Measurements from ENCODE around the gene PQBP1. TPM values are rescaled to one million over a fixed set of nuclear protein-coding genes. Genes with fewer than 3 reads are reported as not detected.
A peak's percentile ranks its signal among the peaks of the same experiment; 100 is the strongest.
"Not testable (repeated sequence)": the region's sequence is repeated elsewhere in the genome, so short reads cannot be mapped to it uniquely, and the experiment has no call there.

The PQBP1 gene
- polyA plus RNA-seq (ENCODE audit: low read depth in 6 of 6) = 100 to 1,000 TPM in 1 of 6 donors, 10 to 100 TPM in 5; 56.8 to 101 (median 83.6) TPM

- Mint-ChIP-seq H3K4me3 (peak within 1 kb of the TSS; percentile 78 to 94 (median 92)), H3K36me3 (peaks cover 0 to 7% of the 10 kb centered on the region in 2 donors), H3K9me3 (no peaks in the 10 kb centered on the region), H3K27me3 (no peaks in the 10 kb centered on the region), H3K4me1 (peaks cover 10 to 28% (median 17%) of the 10 kb centered on the region in 3 donors), H3K27ac (peak within 1 kb of the TSS; percentile 93 to 99 (median 96))
- peak; percentile 89 for DNase-seq
- ATAC-seq (ENCODE audit: low read depth in 2 of 2) = peak; percentile 83 to 87
These were observed at the start of gene PQBP1, which contains the start of gene TIMM17B for GRCh38 chrX:48897625-48898306. Gene PQBP1 (plus strand): TSS chrX:48897930. CDS start chrX:48898510, 580 bp downstream. Gene TIMM17B (minus strand): TSS chrX:48897768. CDS start chrX:48897749, 19 bp downstream.

GRCh38 chrX:48848847-48849246, 48.9 kb upstream of the PQBP1 start:
- Mint-ChIP-seq H3K36me3 (peaks cover 0 to 8% of the 10 kb centered on the region in 2 donors), H3K9me3 (peaks cover 0 to 14% (median 0%) of the 10 kb centered on the region in 7 donors), H3K27me3 (peaks cover 0 to 11% (median 6%) of the 10 kb centered on the region in 3 donors), H3K4me3 (no peak overlapping the region), H3K4me1 (no peaks in the 10 kb centered on the region), H3K27ac (no peak overlapping the region)
- no peak for DNase-seq
- no peak for ATAC-seq (ENCODE audit: low read depth in 2 of 2)

GRCh38 chrX:48852857-48853256, 44.9 kb upstream of the PQBP1 start:
- Mint-ChIP-seq H3K4me1 (peaks cover 0 to 7% (median 0%) of the 10 kb centered on the region in 3 donors), H3K36me3 (peaks cover 0 to 8% of the 10 kb centered on the region in 2 donors), H3K27ac (no peak overlapping the region), H3K9me3 (peaks cover 0 to 12% (median 0%) of the 10 kb centered on the region in 7 donors), H3K4me3 (no peak overlapping the region), H3K27me3 (peaks cover 5 to 21% (median 16%) of the 10 kb centered on the region in 3 donors)
- no peak for ATAC-seq (ENCODE audit: low read depth in 2 of 2)
- no peak for DNase-seq

- DNase-seq; ATAC-seq (ENCODE audit: low read depth in 2 of 2); H3K4me3 Mint-ChIP-seq; H3K4me1 Mint-ChIP-seq; H3K36me3 Mint-ChIP-seq: not testable (repeated sequence)
- Mint-ChIP-seq H3K9me3 (peaks cover 0 to 12% (median 0%) of the 10 kb centered on the region in 7 donors), H3K27ac (peak overlapping the region in 1 of 6 donors; percentile 30), H3K27me3 (peaks cover 5 to 21% (median 16%) of the 10 kb centered on the region in 3 donors)
These were observed 44.2 kb upstream of the PQBP1 start for GRCh38 chrX:48853494-48853893.

GRCh38 chrX:48854121-48854804, 43.5 kb upstream of the PQBP1 start:
- H3K27me3 Mint-ChIP-seq = peaks cover 5 to 21% (median 16%) of the 10 kb centered on the region in 3 donors
- H3K27ac Mint-ChIP-seq = peak overlapping the region in 1 of 6 donors; percentile 45
- not testable (repeated sequence) for H3K36me3 Mint-ChIP-seq; ATAC-seq (ENCODE audit: low read depth in 2 of 2); DNase-seq; H3K4me3 Mint-ChIP-seq; H3K4me1 Mint-ChIP-seq
- H3K9me3 Mint-ChIP-seq = peaks cover 0 to 12% (median 0%) of the 10 kb centered on the region in 7 donors

GRCh38 chrX:48854898-48855297, 42.8 kb upstream of the PQBP1 start:
- DNase-seq (no peak), ATAC-seq (ENCODE audit: low read depth in 2 of 2) (no peak)
- H3K4me1 Mint-ChIP-seq = peaks cover 0 to 7% (median 0%) of the 10 kb centered on the region in 3 donors
- H3K36me3 Mint-ChIP-seq = peaks cover 0 to 8% of the 10 kb centered on the region in 2 donors
- H3K4me3 Mint-ChIP-seq = no peak overlapping the region
- no peak overlapping the region for H3K27ac Mint-ChIP-seq
- H3K9me3 Mint-ChIP-seq = peaks cover 0 to 12% (median 0%) of the 10 kb centered on the region in 7 donors
- H3K27me3 Mint-ChIP-seq = peaks cover 5 to 21% (median 16%) of the 10 kb centered on the region in 3 donors

- peaks cover 0 to 2% (median 0%) of the 10 kb centered on the region in 7 donors for H3K9me3 Mint-ChIP-seq
- H3K27ac Mint-ChIP-seq = no peak overlapping the region
- H3K4me1 Mint-ChIP-seq = no peaks in the 10 kb centered on the region
- no peak for DNase-seq
- H3K4me3 Mint-ChIP-seq = no peak overlapping the region
- no peak for ATAC-seq (ENCODE audit: low read depth in 2 of 2)
- H3K27me3 Mint-ChIP-seq = peaks cover 0 to 23% (median 0%) of the 10 kb centered on the region in 3 donors
- no peaks in the 10 kb centered on the region for H3K36me3 Mint-ChIP-seq
These were observed 33.5 kb upstream of the PQBP1 start for GRCh38 chrX:48864210-48864609.

GRCh38 chrX:48872017-48872416, 25.7 kb upstream of the PQBP1 start:
- not testable (repeated sequence) for H3K27ac Mint-ChIP-seq; DNase-seq; H3K27me3 Mint-ChIP-seq; H3K4me3 Mint-ChIP-seq; ATAC-seq (ENCODE audit: low read depth in 2 of 2); H3K4me1 Mint-ChIP-seq; H3K9me3 Mint-ChIP-seq; H3K36me3 Mint-ChIP-seq

GRCh38 chrX:48876944-48877343, 20.8 kb upstream of the PQBP1 start:
- not testable (repeated sequence) for H3K27ac Mint-ChIP-seq; H3K4me1 Mint-ChIP-seq; DNase-seq; H3K4me3 Mint-ChIP-seq; H3K36me3 Mint-ChIP-seq; H3K27me3 Mint-ChIP-seq; ATAC-seq (ENCODE audit: low read depth in 2 of 2); H3K9me3 Mint-ChIP-seq

- no peaks in the 10 kb centered on the region for H3K36me3 Mint-ChIP-seq
- peak overlapping the region in 1 of 6 donors; percentile 25 for H3K27ac Mint-ChIP-seq
- H3K9me3 Mint-ChIP-seq = peaks cover 0 to 3% (median 0%) of the 10 kb centered on the region in 7 donors
- no peak overlapping the region for H3K4me3 Mint-ChIP-seq
- DNase-seq (no peak), ATAC-seq (ENCODE audit: low read depth in 2 of 2) (no peak)
- H3K4me1 Mint-ChIP-seq = no peaks in the 10 kb centered on the region
- no peaks in the 10 kb centered on the region for H3K27me3 Mint-ChIP-seq
These were observed 14.0 kb upstream of the PQBP1 start for GRCh38 chrX:48883729-48884128.

GRCh38 chrX:48886586-48886985, 11.1 kb upstream of the PQBP1 start:
- not testable (repeated sequence) for DNase-seq; H3K9me3 Mint-ChIP-seq; H3K27me3 Mint-ChIP-seq; H3K27ac Mint-ChIP-seq; H3K36me3 Mint-ChIP-seq; H3K4me3 Mint-ChIP-seq; ATAC-seq (ENCODE audit: low read depth in 2 of 2)
- peaks cover 10 to 11% (median 10%) of the 10 kb centered on the region in 3 donors for H3K4me1 Mint-ChIP-seq

GRCh38 chrX:48890296-48890925, 7.3 kb upstream of the PQBP1 start:
- Mint-ChIP-seq H3K4me1 (peaks cover 11 to 24% (median 12%) of the 10 kb centered on the region in 3 donors), H3K36me3 (no peaks in the 10 kb centered on the region), H3K4me3 (peak overlapping the region; percentile 76 to 95 (median 86)), H3K9me3 (peaks cover 0 to 5% (median 0%) of the 10 kb centered on the region in 7 donors), H3K27ac (peak overlapping the region in 4 of 6 donors; percentile 67 to 90 (median 74)), H3K27me3 (peaks cover 0 to 8% (median 0%) of the 10 kb centered on the region in 3 donors)
- ATAC-seq (ENCODE audit: low read depth in 2 of 2) (no peak), DNase-seq (no peak)

GRCh38 chrX:48890934-48891401, 6.8 kb upstream of the PQBP1 start:
- Mint-ChIP-seq H3K4me1 (peaks cover 11 to 25% (median 12%) of the 10 kb centered on the region in 3 donors), H3K9me3 (peaks cover 0 to 5% (median 0%) of the 10 kb centered on the region in 7 donors)
- peak; percentile 24 to 32 for ATAC-seq (ENCODE audit: low read depth in 2 of 2)

More at GRCh38 chrX:48890934-48891401, 6.8 kb upstream of the PQBP1 start:
- Mint-ChIP-seq H3K36me3 (no peaks in the 10 kb centered on the region), H3K27ac (peak overlapping the region in 4 of 6 donors; percentile 61 to 90 (median 73)), H3K27me3 (peaks cover 0 to 8% (median 0%) of the 10 kb centered on the region in 3 donors), H3K4me3 (peak overlapping the region; percentile 76 to 95 (median 86))
- no peak for DNase-seq
